Stimulated activated CD8-positive, alpha-beta memory T cell treated with anti-CD3 and anti-CD28 coated beads, Interleukin-4, amount 100 ng/mL, for 48 hours (primary cell): ENCODE results near the gene CARNS1.

Source experiments
- DNase-seq: peaks from one replicate; pipeline ENCODE4 v3.0.0-alpha.2; 2020

Gene CARNS1

DNA sequence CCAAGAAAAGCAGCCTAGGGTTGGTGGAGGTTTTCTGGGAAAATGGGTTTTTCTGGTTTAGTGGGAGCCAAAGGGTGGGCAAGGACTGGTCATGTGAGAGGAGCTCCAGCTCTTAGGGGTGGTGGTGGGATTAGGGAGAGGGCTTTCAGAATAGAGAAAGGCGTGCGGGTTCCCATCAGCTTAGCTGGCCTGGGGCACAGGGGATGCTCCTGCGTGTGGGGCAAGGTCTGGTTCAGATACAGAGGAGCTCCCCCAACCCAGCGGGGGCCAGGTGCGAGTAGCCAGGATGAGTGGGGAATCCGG is 52.9 kb downstream of the CARNS1 start:
- DNase-seq, result no peak

DNA sequence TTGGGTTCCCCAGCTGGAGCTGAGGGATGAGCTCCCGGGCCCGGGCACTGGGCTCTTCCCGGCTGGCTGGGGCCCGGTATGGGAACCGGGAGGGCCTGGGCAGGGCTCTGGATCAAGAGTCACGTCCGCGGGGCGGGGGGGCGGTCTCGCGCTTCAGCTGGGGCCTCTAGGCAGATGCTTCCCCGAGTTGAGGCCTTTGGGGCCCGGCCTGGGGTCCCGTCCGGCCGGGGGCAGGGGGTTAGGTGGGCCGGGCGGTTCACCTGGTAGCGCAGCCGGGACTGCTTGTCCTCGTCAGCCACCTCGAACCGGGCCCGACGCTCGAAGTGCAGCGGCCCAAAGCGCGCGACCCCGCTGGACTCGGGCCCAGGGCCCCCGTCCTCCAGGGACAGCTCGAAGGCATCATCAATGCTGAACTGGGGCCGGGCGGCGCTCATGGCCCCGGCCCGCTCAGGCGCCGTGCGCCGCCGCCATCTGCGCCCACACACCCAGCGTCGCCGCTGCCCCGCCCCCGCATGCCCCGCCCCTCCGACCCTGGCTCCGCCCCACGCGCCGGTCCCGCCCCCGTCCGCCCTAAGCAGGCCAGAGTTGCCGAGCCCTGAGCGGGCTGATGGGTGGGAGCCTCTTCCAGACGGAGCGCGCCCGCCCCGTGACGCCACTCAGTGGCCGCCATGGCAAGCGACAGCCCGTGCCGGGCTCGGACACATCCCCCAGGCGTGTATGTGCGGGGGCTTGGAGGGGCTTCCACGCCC is 53.5 kb downstream of the CARNS1 start, which contains the start of gene TMEM134:
TSS of gene TMEM134 (minus strand) at position 493 of the 749 bp plus-strand sequence. CDS start at position 434, 59 bp downstream.
- DNase-seq, result peak; percentile 93

DNA sequence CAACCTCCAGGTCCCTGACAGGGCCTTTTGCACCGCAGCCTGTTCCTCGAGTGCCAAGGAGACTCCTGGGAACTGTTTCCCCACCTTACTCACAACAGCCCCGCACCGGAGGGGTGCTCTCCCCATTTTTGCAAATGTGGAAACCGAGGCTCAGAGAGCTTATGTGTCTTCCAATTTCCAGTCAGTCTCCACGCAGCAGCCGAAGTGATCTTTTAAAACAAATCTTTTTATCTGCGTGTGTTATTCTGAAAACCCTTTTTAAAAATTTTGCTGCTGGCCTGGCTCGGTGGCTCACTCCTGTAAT is 54.0 kb downstream of the CARNS1 start:
- DNase-seq, result no peak

DNA sequence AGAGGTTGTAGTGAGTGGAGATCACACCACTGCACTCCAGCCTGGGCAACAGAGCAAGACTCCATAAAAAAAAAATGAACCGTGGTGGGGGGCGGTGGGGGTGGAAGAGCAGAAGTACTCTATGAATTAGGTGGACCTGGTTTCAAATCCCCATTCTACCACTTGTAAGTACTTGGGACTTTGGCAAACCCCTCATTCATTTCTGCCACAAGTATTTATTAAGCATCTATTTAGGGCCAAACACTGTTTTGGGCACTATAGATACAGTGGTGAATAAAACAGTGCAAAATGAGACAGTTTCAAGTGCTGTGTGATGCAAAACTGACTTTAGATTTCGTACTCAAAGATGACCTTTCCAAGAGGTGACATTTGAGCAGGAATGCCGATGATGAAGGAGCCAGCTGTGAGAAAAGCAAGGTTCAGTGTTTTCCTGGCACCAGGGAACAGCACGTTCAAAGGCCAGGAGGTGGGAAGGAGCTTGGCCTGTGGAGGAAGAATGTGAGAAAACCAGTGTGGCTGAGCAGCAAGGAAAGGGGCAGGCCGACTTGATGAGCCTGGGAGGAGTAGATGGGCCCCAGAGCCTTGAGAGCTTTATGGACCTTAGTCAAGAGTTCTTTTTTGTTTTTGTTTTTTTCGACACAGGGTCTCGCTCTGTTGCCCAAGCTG is 55.0 kb downstream of the CARNS1 start:
- no peak for DNase-seq

DNA sequence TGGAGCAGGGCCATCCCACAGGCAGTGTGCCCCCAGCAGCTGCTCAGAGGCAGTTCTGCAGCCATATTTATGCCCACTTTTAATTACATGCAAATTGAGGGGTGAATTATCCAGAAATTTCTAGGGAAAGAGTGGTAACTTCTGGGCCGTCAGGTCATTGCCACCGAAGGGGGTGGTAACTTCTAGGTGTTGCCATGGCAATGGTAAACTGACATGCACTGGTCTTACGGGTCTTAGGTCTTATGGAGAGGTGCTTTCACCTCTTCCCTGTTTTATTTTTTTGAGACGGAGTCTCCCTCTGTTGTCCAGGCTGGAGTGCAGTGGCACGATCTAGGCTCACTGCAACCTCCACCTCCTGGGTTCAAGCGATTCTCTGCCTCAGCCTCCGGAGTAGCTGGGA is 57.4 kb downstream of the CARNS1 start:
- no peak for DNase-seq
